ENCODE data around the gene RNF145. TPM values are rescaled to one million over a fixed set of nuclear protein-coding genes. Genes with fewer than 3 reads are reported as not detected.
"Not testable (repeated sequence)": the region's sequence is repeated elsewhere in the genome, so short reads cannot be mapped to it uniquely, and the experiment has no call there.

The RNF145 gene
- total RNA-seq, 2 experiments from 2014 or later: 83.7 to 94.4 TPM

- intact Hi-C loops (cut with DNase I, micrococcal nuclease): no loop called here
- Mint-ChIP-seq H3K4me1 (ENCODE audit: low read depth) (peaks cover 23% of the 10 kb centered on the region), H3K36me3 (ENCODE audit: low read depth) (peaks cover 5% of the 10 kb centered on the region)
Observed at GRCh38 chr5:159123189-159123588, 86.2 kb downstream of the RNF145 start.

GRCh38 chr5:159121061-159121460 lies 88.3 kb downstream of the RNF145 start:
- Histone ChIP-seq H3K27ac (ENCODE audit: low read depth in 1 of 2, low read length in 2 of 2) (peak overlapping the region in 1 of 2 donors; percentile 51), H3K27me3 (ENCODE audit: control insufficient read depth in 1 of 2, insufficient read depth in 2 of 2, low read length in 2 of 2) (no peaks in the 10 kb centered on the region), H3K4me1 (ENCODE audit: insufficient read depth, low read length) (peaks cover 12% of the 10 kb centered on the region), H3K4me3 (ENCODE audit: low read length) (peak overlapping the region; percentile 22), H3K9me3 (ENCODE audit: control insufficient read depth in 1 of 2, insufficient read depth in 1 of 2, low read length in 2 of 2) (peaks cover 0 to 8% of the 10 kb centered on the region in 2 experiments), H3K36me3 (ENCODE audit: insufficient read depth, low read length) (no peaks in the 10 kb centered on the region)
- Mint-ChIP-seq H3K9me3 (peaks cover 17% of the 10 kb centered on the region), H3K4me3 (no peak overlapping the region), H3K4me1 (ENCODE audit: low read depth) (peaks cover 24% of the 10 kb centered on the region), H3K27me3 (no peaks in the 10 kb centered on the region), H3K36me3 (ENCODE audit: low read depth) (peaks cover 5% of the 10 kb centered on the region), H3K27ac (peak overlapping the region; percentile 86)
- intact Hi-C loops (cut with DNase I, micrococcal nuclease): no loop called here
- ChIA-PET POLR2A (interaction anchor here (0.6 kb wide), 1 partner anchor 193 kb away, joined by 3 read pairs; no protein-coding TSS in a partner anchor), CTCF (no interaction called here)
- no peak for DNase-seq
- no peak for ATAC-seq (ENCODE audit: poor library complexity)
- no peak for TF ChIP-seq CTCF (IDR thresholded peaks at IDR 0.05)

More at GRCh38 chr5:159123189-159123588, 86.2 kb downstream of the RNF145 start:
- Mint-ChIP-seq H3K27ac (no peak overlapping the region), H3K27me3 (no peaks in the 10 kb centered on the region), H3K9me3 (peaks cover 17% of the 10 kb centered on the region), H3K4me3 (no peak overlapping the region)
- Histone ChIP-seq H3K9me3 (ENCODE audit: control insufficient read depth in 1 of 2, insufficient read depth in 1 of 2, low read length in 2 of 2) (peaks cover 0 to 8% of the 10 kb centered on the region in 2 experiments), H3K4me1 (ENCODE audit: insufficient read depth, low read length) (peaks cover 12% of the 10 kb centered on the region), H3K4me3 (ENCODE audit: low read length) (no peak overlapping the region), H3K27me3 (ENCODE audit: control insufficient read depth in 1 of 2, insufficient read depth in 2 of 2, low read length in 2 of 2) (no peaks in the 10 kb centered on the region), H3K27ac (ENCODE audit: low read depth in 1 of 2, low read length in 2 of 2) (no peak overlapping the region), H3K36me3 (ENCODE audit: insufficient read depth, low read length) (no peaks in the 10 kb centered on the region)
- ATAC-seq (ENCODE audit: poor library complexity) (no peak), DNase-seq (no peak)
- POLR2A ChIA-PET: no interaction called here
- no peak for TF ChIP-seq CTCF (IDR thresholded peaks at IDR 0.05)
- CTCF ChIA-PET: no interaction called here

- ATAC-seq (ENCODE audit: poor library complexity): peak; percentile 95
- Mint-ChIP-seq H3K4me1 (ENCODE audit: low read depth) (peaks cover 24% of the 10 kb centered on the region), H3K36me3 (ENCODE audit: low read depth) (peaks cover 5% of the 10 kb centered on the region), H3K27me3 (no peaks in the 10 kb centered on the region), H3K9me3 (peaks cover 14% of the 10 kb centered on the region), H3K4me3 (peak overlapping the region; percentile 79), H3K27ac (peak overlapping the region; percentile 86)
- intact Hi-C loops (cut with DNase I, micrococcal nuclease): no loop called here
- Histone ChIP-seq H3K4me3 (ENCODE audit: low read length) (peak overlapping the region; percentile 22), H3K27me3 (ENCODE audit: control insufficient read depth in 1 of 2, insufficient read depth in 2 of 2, low read length in 2 of 2) (no peaks in the 10 kb centered on the region), H3K4me1 (ENCODE audit: insufficient read depth, low read length) (peaks cover 12% of the 10 kb centered on the region), H3K27ac (ENCODE audit: low read depth in 1 of 2, low read length in 2 of 2) (peak overlapping the region; percentile 5 to 51), H3K36me3 (ENCODE audit: insufficient read depth, low read length) (no peaks in the 10 kb centered on the region), H3K9me3 (ENCODE audit: control insufficient read depth in 1 of 2, insufficient read depth in 1 of 2, low read length in 2 of 2) (peaks cover 0 to 8% of the 10 kb centered on the region in 2 experiments)
- peak in 3 of 14 experiments; percentile 58 to 85 (median 61) for DNase-seq
- TF ChIP-seq CTCF (IDR thresholded peaks at IDR 0.05): no peak
- ChIA-PET POLR2A (interaction anchor here (0.7 to 1.8 kb wide), 3 partner anchors 9 to 246 kb away, joined by 3 to 8 read pairs (median 4); no protein-coding TSS in a partner anchor), CTCF (interaction anchor here (1.3 kb wide), 1 partner anchor 425 kb away, joined by 5 read pairs; no protein-coding TSS in a partner anchor)
Observed at GRCh38 chr5:159120446-159120845, 88.9 kb downstream of the RNF145 start.

- POLR2A ChIA-PET: interaction anchor here (0.7 to 1.8 kb wide), 3 partner anchors 8 to 245 kb away, joined by 3 to 8 read pairs (median 4); no protein-coding TSS in a partner anchor
- ATAC-seq (ENCODE audit: poor library complexity); H3K27me3 Mint-ChIP-seq; H3K9me3 ChIP-seq (ENCODE audit: control insufficient read depth in 1 of 2, insufficient read depth in 1 of 2, low read length in 2 of 2); H3K27me3 ChIP-seq (ENCODE audit: control insufficient read depth in 1 of 2, insufficient read depth in 2 of 2, low read length in 2 of 2); H3K36me3 ChIP-seq (ENCODE audit: insufficient read depth, low read length); H3K36me3 Mint-ChIP-seq (ENCODE audit: low read depth); intact Hi-C loops (cut with DNase I, micrococcal nuclease): not testable (repeated sequence)
- Histone ChIP-seq H3K27ac (ENCODE audit: low read depth in 1 of 2, low read length in 2 of 2) (peak overlapping the region in 1 of 2 donors; percentile 51), H3K4me3 (ENCODE audit: low read length) (peak overlapping the region; percentile 22), H3K4me1 (ENCODE audit: insufficient read depth, low read length) (peaks cover 12% of the 10 kb centered on the region)
- Mint-ChIP-seq H3K4me1 (ENCODE audit: low read depth) (peaks cover 24% of the 10 kb centered on the region), H3K9me3 (peaks cover 12% of the 10 kb centered on the region), H3K27ac (peak overlapping the region; percentile 86), H3K4me3 (peak overlapping the region; percentile 79)
- DNase-seq: peak in 1 of 14 experiments; percentile 8
- CTCF ChIA-PET: interaction anchor here (1.3 kb wide), 1 partner anchor 424 kb away, joined by 5 read pairs; no protein-coding TSS in a partner anchor
Observed at GRCh38 chr5:159119842-159120241, 89.5 kb downstream of the RNF145 start.

- H3K27ac ChIP-seq (ENCODE audit: low read depth in 1 of 2, low read length in 2 of 2); H3K36me3 ChIP-seq (ENCODE audit: insufficient read depth, low read length); ATAC-seq (ENCODE audit: poor library complexity); DNase-seq; H3K27me3 ChIP-seq (ENCODE audit: control insufficient read depth in 1 of 2, insufficient read depth in 2 of 2, low read length in 2 of 2); H3K9me3 ChIP-seq (ENCODE audit: control insufficient read depth in 1 of 2, insufficient read depth in 1 of 2, low read length in 2 of 2); H3K4me3 Mint-ChIP-seq; H3K4me3 ChIP-seq (ENCODE audit: low read length); intact Hi-C loops (cut with DNase I, micrococcal nuclease); H3K27me3 Mint-ChIP-seq; H3K36me3 Mint-ChIP-seq (ENCODE audit: low read depth): not testable (repeated sequence)
- H3K9me3 Mint-ChIP-seq: peaks cover 12% of the 10 kb centered on the region
- H3K4me1 Mint-ChIP-seq (ENCODE audit: low read depth): peaks cover 24% of the 10 kb centered on the region
- POLR2A ChIA-PET: interaction anchor here (0.9 to 1.8 kb wide), 2 partner anchors 12 to 245 kb away, joined by 4 to 8 read pairs; no protein-coding TSS in a partner anchor
- CTCF ChIA-PET: interaction anchor here (1.3 kb wide), 1 partner anchor 424 kb away, joined by 5 read pairs; no protein-coding TSS in a partner anchor
- H3K27ac Mint-ChIP-seq: peak overlapping the region; percentile 86
- H3K4me1 ChIP-seq (ENCODE audit: insufficient read depth, low read length): peaks cover 12% of the 10 kb centered on the region
Observed at GRCh38 chr5:159118958-159119659, 90.2 kb downstream of the RNF145 start.
